HUES48 (cell line): ENCODE measurements around the gene LGSN.
"Not testable (repeated sequence)": the region's sequence is repeated elsewhere in the genome, so short reads cannot be mapped to it uniquely, and the experiment has no call there.

ENCODE experiments used
- H3K27ac ChIP-seq: one replicate; pipeline ENCODE4 v1.7.0; 2013; ENCODE audit warnings: low read depth, low read length, inconsistent platforms
- H3K27me3 ChIP-seq: 2 replicates; pipeline ENCODE4 v1.6.1; 2013; ENCODE audit warnings: mild to moderate bottlenecking, low read length; ENCODE audit not compliant: control insufficient read depth, insufficient read depth
- H3K36me3 ChIP-seq: 2 replicates; pipeline ENCODE4 v1.6.1; 2013; ENCODE audit warnings: low read length; ENCODE audit not compliant: control insufficient read depth, insufficient read depth
- H3K4me1 ChIP-seq: 2 replicates; pipeline ENCODE4 v1.6.1; 2013; ENCODE audit warnings: mild to moderate bottlenecking, low read length; ENCODE audit not compliant: control insufficient read depth, insufficient read depth
- H3K4me3 ChIP-seq: 2 replicates; pipeline ENCODE4 v1.5.1; 2013; ENCODE audit warnings: mild to moderate bottlenecking, low read depth, low read length
- H3K9ac ChIP-seq: 2 replicates; pipeline ENCODE4 v1.6.1; 2013; ENCODE audit warnings: mild to moderate bottlenecking, low read depth, low read length, moderate library complexity
- H3K9me3 ChIP-seq: 2 replicates; pipeline ENCODE4 v1.6.1; 2013; ENCODE audit warnings: low read length; ENCODE audit not compliant: control insufficient read depth, insufficient read depth

The LGSN gene

GRCh38 chr6:63319939-63320338, at the start of gene LGSN:
Gene LGSN, minus strand, starts transcription at chr6:63319983. Its CDS starts 40 bp downstream, at chr6:63319943.
- Histone ChIP-seq H3K27me3 (no peaks in the 10 kb centered on the region), H3K4me3 (no peak within 1 kb of the TSS), H3K36me3 (no peaks in the 10 kb centered on the region), H3K4me1 (0 out of 2 replicates have a peak, but pooled peaks cover 4% of the 10 kb centered on the region), H3K27ac (no peak within 1 kb of the TSS), H3K9me3 (no peaks in the 10 kb centered on the region), H3K9ac (no peak within 1 kb of the TSS)

- no peak overlapping the region for H3K9ac ChIP-seq
- no peak overlapping the region for H3K4me3 ChIP-seq
- H3K27me3 ChIP-seq, result no peaks in the 10 kb centered on the region
- H3K9me3 ChIP-seq, result no peaks in the 10 kb centered on the region
- H3K36me3 ChIP-seq, result no peaks in the 10 kb centered on the region
- no peak overlapping the region for H3K27ac ChIP-seq
- no peaks in the 10 kb centered on the region; the same call in 1 of the 2 replicates for H3K4me1 ChIP-seq
Observed at GRCh38 chr6:63368347-63368746, 48.6 kb upstream of the LGSN start.

GRCh38 chr6:63362500-63363120, 42.8 kb upstream of the LGSN start:
- not testable (repeated sequence) for H3K4me3 ChIP-seq

GRCh38 chr6:63357384-63357783, 37.6 kb upstream of the LGSN start:
- H3K4me3 ChIP-seq, H3K9me3 ChIP-seq, H3K4me1 ChIP-seq, H3K9ac ChIP-seq, H3K27me3 ChIP-seq, H3K36me3 ChIP-seq, H3K27ac ChIP-seq: not testable (repeated sequence)

More at GRCh38 chr6:63362500-63363120, 42.8 kb upstream of the LGSN start:
- not testable (repeated sequence) for H3K27ac ChIP-seq, H3K9ac ChIP-seq, H3K9me3 ChIP-seq, H3K4me1 ChIP-seq, H3K36me3 ChIP-seq, H3K27me3 ChIP-seq

- H3K4me3 ChIP-seq, result no peak overlapping the region
- H3K9ac ChIP-seq, result no peak overlapping the region
- no peaks in the 10 kb centered on the region for H3K36me3 ChIP-seq
- no peak overlapping the region for H3K27ac ChIP-seq
- H3K4me1 ChIP-seq, result no peaks in the 10 kb centered on the region
- H3K9me3 ChIP-seq, result no peaks in the 10 kb centered on the region
- H3K27me3 ChIP-seq, result no peaks in the 10 kb centered on the region
Observed at GRCh38 chr6:63355632-63356031, 35.8 kb upstream of the LGSN start.

GRCh38 chr6:63353286-63353630, 33.5 kb upstream of the LGSN start:
- H3K9me3 ChIP-seq, result no peaks in the 10 kb centered on the region
- no peak overlapping the region for H3K9ac ChIP-seq
- no peaks in the 10 kb centered on the region for H3K27me3 ChIP-seq
- no peaks in the 10 kb centered on the region for H3K4me1 ChIP-seq
- no peaks in the 10 kb centered on the region for H3K36me3 ChIP-seq
- H3K27ac ChIP-seq, result no peak overlapping the region
- H3K4me3 ChIP-seq, result no peak overlapping the region

- Histone ChIP-seq H3K9ac (no peak overlapping the region), H3K27me3 (no peaks in the 10 kb centered on the region), H3K27ac (no peak overlapping the region), H3K4me3 (no peak overlapping the region), H3K36me3 (no peaks in the 10 kb centered on the region), H3K4me1 (no peaks in the 10 kb centered on the region), H3K9me3 (no peaks in the 10 kb centered on the region)
Observed at GRCh38 chr6:63352544-63353285, 32.9 kb upstream of the LGSN start.

- H3K36me3 ChIP-seq, result no peaks in the 10 kb centered on the region
- H3K4me3 ChIP-seq, result no peak overlapping the region
- H3K27me3 ChIP-seq, result no peaks in the 10 kb centered on the region
- H3K4me1 ChIP-seq, result no peaks in the 10 kb centered on the region
- H3K9me3 ChIP-seq, result no peaks in the 10 kb centered on the region
- H3K9ac ChIP-seq, result no peak overlapping the region
- H3K27ac ChIP-seq, result no peak overlapping the region
Observed at GRCh38 chr6:63352069-63352543, 32.3 kb upstream of the LGSN start.

GRCh38 chr6:63349401-63349800, 29.6 kb upstream of the LGSN start:
- Histone ChIP-seq H3K9me3 (no peaks in the 10 kb centered on the region), H3K27ac (no peak overlapping the region), H3K36me3 (no peaks in the 10 kb centered on the region), H3K4me3 (no peak overlapping the region), H3K27me3 (no peaks in the 10 kb centered on the region), H3K4me1 (no peaks in the 10 kb centered on the region), H3K9ac (no peak overlapping the region)

GRCh38 chr6:63348836-63349235, 29.1 kb upstream of the LGSN start:
- H3K27me3 ChIP-seq, result no peaks in the 10 kb centered on the region

GRCh38 chr6:63347599-63347998, 27.8 kb upstream of the LGSN start:
- Histone ChIP-seq H3K36me3 (no peaks in the 10 kb centered on the region), H3K4me3 (no peak overlapping the region), H3K4me1 (no peaks in the 10 kb centered on the region), H3K27me3 (no peaks in the 10 kb centered on the region), H3K27ac (no peak overlapping the region), H3K9me3 (no peaks in the 10 kb centered on the region), H3K9ac (no peak overlapping the region)

More at GRCh38 chr6:63348836-63349235, 29.1 kb upstream of the LGSN start:
- Histone ChIP-seq H3K9me3 (no peaks in the 10 kb centered on the region), H3K9ac (no peak overlapping the region), H3K4me3 (no peak overlapping the region), H3K27ac (no peak overlapping the region), H3K36me3 (no peaks in the 10 kb centered on the region), H3K4me1 (no peaks in the 10 kb centered on the region)
